MG63 (cell line): ENCODE data around the gene KRTAP5-7. TPM values are rescaled to one million over a fixed set of nuclear protein-coding genes. Genes with fewer than 3 reads are reported as not detected.
"Not testable (repeated sequence)": the region's sequence is repeated elsewhere in the genome, so short reads cannot be mapped to it uniquely, and the experiment has no call there.

Source experiments
- DNase-seq: peaks from one replicate; pipeline ENCODE4 v3.0.0-alpha.2; 2020
- H3K27me3 ChIP-seq: fragments of 250-450 bp; sonication (Bioruptor Pico); 2 replicates; pipeline ENCODE4 v1.5.1; 2020; ENCODE audit warnings: mild to moderate bottlenecking, moderate library complexity
- H3K36me3 ChIP-seq: fragments of 250-450 bp; sonication (Bioruptor Pico); 2 replicates; pipeline ENCODE4 v1.5.1; 2020; ENCODE audit warnings: mild to moderate bottlenecking, moderate library complexity
- H3K4me3 ChIP-seq: fragments of 250-450 bp; sonication (Bioruptor Pico); 2 replicates; pipeline ENCODE4 v1.5.1; 2020; ENCODE audit warnings: mild to moderate bottlenecking, moderate library complexity
- H3K9me3 ChIP-seq: fragments of 250-450 bp; sonication (Bioruptor Pico); 2 replicates; pipeline ENCODE4 v1.5.1; 2020; ENCODE audit warnings: mild to moderate bottlenecking, moderate library complexity
- total RNA-seq: library from RNA; depleted of rRNA; stranded (reverse); fragments of >200 nt; shearing (Covaris generic); gene quantifications from 2 replicates; pipeline ENCODE4 v1.2.3, GENCODE V29; 2014; ENCODE audit warnings: low replicate concordance; rRNA removed

Gene KRTAP5-7
- total RNA-seq, 1 experiment from 2014 or later, result not detected

DNA sequence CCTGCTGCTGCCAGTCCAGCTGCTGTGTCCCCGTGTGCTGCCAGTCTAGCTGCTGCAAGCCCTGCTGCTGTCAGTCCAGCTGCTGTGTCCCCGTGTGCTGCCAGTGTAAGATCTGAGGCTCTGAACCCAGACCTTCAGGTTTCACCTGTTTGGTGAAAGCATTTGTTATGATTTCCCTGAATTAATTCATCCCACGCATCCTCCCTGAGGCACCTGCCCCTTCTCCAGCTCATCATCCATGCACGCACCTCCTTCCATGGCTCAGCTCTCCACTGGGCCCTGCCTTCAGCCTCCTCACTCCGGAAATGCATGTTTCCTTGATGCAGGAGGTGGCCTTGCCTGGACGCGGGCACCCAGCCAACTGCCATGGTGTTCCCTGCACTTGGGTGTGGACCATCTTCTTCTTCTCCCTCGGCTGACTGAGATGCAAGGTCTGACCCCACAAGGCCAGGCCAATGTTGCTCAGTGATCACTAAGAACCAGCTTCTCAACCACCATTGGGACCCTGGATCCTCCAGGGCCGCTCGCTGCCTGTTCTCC is 39.1 kb downstream of the KRTAP5-7 start:
- Histone ChIP-seq H3K27me3 (peaks cover 6% of the 10 kb centered on the region; the same call in 1 of the 2 replicates), H3K4me3 (no peak overlapping the region), H3K9me3 (no peaks in the 10 kb centered on the region), H3K36me3 (no peaks in the 10 kb centered on the region)
- DNase-seq, result no peak

DNA sequence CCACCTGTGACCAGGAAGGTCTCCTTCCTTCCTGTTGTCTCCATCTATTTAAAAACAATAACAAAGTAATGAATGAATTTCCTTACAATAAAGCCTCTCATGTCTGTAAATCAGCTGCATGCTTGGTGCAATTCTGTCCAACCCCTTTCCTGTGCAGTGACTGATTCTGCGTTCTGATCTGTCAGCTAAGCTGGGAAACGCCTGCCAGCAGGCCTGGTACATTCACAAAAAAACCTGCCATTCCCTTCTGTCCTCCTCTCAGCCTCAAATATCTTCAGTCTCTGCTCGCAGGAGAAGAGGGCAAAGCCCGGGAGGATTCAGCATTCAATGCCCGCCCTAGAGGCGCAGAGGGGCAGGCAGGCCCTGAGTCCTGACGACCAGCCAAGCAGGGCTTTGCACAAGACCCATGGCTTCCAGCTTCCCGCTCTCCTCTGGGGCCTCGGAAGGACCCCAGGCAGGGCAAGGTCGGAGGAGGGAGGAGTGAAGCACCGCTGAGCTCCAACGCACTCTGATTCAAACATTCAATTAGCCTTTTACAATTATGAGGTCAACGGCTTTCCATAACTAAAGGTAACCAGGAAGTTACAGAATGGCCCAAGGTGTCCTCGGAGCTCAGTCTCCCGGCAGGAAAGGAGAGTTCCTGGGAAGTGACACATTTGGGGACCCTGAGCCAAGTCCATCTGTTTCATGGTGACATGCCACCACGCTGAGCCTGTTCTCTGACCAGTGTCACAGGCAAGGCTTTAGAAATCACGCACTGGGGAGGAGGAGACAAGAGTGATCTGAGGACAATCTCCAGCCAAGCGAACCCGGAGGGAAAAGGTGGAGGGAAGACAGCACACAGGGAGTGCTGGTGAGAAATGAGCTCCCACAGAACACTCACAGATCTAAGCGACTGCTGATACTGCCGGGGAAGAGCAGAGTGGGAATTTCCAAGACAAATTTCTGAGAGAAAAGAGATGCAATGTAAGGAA is 39.8 kb downstream of the KRTAP5-7 start:
- not testable (repeated sequence) for H3K4me3 ChIP-seq, H3K36me3 ChIP-seq, H3K9me3 ChIP-seq, DNase-seq, H3K27me3 ChIP-seq

DNA sequence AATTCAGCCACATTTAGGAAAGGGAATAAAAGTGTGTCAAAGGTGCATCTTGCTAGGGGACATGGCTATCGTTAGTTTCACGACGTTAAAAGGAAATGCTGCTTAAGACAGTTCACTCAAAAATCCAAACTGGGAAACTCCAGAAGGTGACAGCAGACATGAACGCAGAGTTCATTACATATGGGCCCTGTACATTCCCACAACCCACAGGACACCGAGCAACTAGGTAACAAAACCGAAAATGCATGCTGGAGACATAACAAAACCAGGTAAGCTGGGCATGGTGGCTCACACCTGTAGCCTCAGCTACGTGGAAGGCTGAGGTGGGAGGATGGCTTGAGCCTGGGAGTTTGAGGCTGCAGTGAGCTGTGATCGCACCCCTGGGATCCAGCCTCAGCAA is 40.6 kb downstream of the KRTAP5-7 start:
- H3K27me3 ChIP-seq, H3K4me3 ChIP-seq, DNase-seq, H3K9me3 ChIP-seq, H3K36me3 ChIP-seq: not testable (repeated sequence)

DNA sequence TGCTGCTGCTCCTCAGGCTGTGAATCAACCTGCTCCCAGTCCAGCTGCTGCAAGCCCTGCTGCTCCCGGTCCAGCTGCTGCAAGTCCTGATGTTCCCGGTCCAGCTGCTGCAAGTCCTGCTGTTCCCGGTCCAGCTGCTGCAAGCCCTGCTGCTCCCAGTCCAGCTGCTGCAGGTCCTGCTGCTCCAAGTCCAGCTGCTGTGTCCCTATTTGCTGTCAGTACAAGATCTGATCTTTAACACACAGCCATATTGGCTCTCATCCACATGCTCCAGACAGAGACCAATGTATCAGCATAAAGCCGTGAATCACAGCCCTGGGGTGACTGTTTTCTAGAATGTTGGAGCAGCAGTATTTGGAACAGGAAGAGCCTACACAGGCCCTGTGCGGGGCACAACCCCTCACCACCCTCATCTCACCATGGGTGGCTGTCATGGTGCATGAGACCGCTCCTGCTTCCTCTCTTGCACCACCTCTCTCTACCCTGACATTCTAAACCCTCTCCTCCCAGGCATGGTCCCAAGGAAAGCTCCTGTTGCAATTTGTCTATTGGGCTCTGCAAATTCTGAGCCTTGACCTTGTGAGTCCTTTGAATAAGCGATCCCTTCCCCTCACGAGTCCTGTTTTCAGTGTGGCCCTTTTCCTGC is 41.8 kb downstream of the KRTAP5-7 start:
- peak; percentile 38 for DNase-seq
- Histone ChIP-seq H3K36me3 (no peaks in the 10 kb centered on the region), H3K27me3 (peaks cover under 1% of the 10 kb centered on the region; the same call in 1 of the 2 replicates), H3K4me3 (no peak overlapping the region), H3K9me3 (no peaks in the 10 kb centered on the region)

DNA sequence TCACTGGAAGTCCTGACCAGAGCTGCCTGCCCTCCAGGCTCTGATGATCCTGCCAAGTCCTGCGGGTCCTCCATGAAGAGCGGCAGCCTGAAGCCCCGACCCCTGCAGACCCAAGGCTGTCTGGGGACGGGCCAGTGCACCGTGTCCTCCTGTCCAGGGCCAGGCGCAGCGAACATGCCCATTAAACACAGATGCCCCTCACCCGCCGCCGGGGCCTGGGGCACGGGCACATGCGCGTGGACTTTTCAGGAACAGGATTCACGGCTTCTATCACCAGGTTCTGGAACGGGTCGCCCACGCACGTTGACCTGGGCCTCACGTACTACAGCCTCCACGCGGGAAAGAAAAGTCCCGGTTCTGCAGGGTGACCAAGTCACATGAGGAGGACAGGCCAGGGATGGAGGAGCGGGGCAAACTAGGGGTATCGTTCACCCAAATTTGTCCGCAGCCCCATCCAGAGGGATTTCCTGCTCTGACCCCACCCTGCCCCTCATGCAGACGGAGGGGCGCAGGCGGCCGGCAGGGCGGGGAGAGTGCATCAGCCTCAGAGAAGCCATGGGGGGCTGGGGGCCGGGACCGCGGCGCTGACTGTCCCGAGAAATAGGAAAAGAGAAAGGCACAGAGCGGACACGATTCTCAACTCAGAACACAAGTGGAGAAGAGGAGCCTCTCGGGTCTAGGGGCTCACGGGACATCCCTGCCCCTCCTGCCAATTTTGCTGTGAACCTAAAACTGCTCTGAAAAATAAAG is 44.2 kb downstream of the KRTAP5-7 start:
- H3K27me3 ChIP-seq, H3K4me3 ChIP-seq, H3K9me3 ChIP-seq, DNase-seq, H3K36me3 ChIP-seq: not testable (repeated sequence)

DNA sequence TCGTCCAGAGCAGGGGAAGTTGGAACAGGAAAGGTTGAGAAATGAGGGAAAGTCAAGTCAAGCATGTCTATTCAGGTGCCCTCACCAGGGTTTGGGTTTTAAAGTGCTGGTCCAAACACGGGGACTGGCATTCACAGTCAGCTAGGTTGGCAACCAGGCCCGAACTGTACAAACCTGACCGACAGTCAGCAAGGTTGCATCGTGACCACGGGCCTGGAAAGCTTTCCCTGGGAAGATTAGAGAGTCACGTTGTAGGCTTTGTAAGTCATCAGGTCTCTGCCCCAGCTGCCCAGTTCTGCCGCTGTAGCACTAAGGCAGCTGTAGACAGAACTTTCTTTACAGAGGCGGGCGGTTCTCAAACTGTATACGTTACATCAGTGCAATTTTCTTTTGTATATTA is 45.7 kb downstream of the KRTAP5-7 start:
- no peak for DNase-seq
- no peaks in the 10 kb centered on the region for H3K9me3 ChIP-seq
- H3K36me3 ChIP-seq, result no peaks in the 10 kb centered on the region
- no peaks in the 10 kb centered on the region for H3K27me3 ChIP-seq
- no peak overlapping the region for H3K4me3 ChIP-seq

DNA sequence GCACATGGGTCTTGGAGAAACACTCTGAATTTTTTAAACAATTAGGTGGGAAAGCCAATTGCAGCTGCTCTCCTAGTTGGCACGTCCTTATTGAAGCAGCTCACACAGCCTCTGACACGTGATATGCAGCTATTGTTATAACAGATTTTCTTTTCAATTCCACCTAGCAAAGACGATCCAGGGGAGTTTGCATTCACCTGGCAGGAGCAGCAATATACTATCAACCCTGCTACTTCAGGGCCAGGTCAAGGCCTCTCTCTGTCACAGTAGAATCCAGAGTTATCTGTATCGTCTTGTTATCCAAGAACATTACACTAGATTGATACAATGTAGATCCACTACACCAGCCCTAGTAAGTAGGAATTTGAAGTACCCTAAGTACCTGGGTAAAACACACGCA is 47.4 kb downstream of the KRTAP5-7 start:
- Histone ChIP-seq H3K36me3 (no peaks in the 10 kb centered on the region), H3K9me3 (no peaks in the 10 kb centered on the region), H3K4me3 (no peak overlapping the region), H3K27me3 (no peaks in the 10 kb centered on the region)
- no peak for DNase-seq

DNA sequence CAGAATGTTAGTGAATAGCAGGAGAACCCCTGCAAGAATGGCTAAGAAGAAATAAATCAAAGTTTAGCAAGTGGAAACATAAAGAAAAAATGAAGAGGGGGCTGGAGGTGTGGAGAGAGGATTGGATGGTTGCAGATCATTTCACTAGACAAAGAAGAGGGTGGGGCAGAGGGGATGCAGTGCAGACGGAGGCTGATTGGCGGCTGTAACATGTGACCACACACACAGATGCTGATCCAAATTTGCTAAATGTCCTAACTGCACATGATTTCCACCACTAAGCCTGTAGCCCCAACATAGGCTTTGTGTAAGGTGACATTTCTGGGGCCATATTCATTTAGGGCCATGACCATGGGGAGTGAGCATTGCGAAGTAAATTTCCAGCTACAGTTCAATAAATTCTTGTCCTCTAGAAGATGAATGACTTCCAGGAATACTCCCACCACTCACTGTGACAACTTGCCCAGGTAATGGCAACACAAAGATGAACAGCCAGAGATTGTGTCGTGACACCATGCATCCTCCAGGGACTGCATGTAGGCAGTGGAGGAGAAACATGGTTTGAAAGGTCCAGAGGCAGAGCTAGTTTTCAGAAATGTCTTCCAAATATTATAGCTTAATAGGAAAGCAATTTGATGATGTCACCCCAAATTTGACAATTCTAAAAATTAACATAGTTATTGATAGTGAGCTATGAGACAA is 48.8 kb downstream of the KRTAP5-7 start:
- Histone ChIP-seq H3K4me3 (no peak overlapping the region), H3K36me3 (no peaks in the 10 kb centered on the region), H3K27me3 (no peaks in the 10 kb centered on the region), H3K9me3 (no peaks in the 10 kb centered on the region)
- DNase-seq, result no peak

DNA sequence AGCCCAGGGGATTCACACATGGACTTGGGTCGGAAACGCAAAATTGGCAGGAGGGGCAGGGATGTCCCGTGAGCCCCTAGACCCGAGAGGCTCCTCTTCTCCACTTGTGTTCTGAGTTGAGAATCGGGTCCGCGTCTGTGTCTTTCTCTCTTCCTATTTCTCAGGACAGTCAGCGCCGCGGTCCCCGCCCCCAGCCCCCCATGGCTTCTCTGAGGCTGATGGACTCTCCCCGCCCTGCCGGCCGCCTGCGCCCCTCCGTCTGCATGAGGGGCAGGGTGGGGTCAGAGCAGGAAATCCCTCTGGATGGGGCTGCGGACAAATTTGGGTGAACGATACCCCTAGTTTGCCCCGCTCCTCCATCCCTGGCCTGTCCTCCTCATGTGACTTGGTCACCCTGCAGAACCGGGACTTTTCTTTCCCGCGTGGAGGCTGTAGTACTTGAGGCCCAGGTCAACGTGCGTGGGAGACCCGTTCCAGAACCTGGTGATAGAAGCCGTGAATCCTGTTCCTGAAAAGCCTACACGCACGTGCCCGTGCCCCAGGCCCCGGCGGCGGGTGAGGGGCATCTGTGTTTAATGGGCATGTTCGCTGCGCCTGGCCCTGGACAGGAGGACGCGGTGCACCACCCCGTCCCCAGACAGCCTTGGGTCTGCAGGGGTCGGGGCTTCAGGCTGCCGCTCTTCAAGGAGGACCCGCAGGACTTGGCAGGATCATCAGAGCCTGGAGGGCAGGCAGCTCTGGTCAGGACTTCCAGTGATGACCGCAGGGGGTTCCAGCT is 49.8 kb downstream of the KRTAP5-7 start:
- not testable (repeated sequence) for H3K9me3 ChIP-seq, H3K27me3 ChIP-seq, H3K36me3 ChIP-seq, DNase-seq, H3K4me3 ChIP-seq

DNA sequence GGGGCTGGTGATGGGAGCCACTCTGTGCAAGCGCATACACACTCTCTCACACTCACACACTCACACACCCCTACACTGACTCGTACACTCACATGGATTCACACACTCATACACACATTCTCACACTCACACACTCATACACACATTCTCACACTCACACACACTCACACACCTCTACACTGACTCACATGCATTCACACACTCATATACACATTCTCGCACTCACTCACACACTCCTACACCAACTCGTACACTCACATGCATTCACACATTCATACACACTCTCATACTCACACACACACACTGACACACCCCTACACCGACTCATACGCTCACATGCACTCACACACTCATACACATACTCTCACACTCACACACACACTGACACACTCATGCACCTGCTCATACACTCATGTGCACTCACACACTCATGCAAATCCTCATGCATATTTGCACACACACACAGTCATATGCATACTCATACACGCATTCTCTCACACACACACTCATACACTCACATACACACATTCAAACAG is 50.5 kb downstream of the KRTAP5-7 start:
- Histone ChIP-seq H3K27me3 (no peaks in the 10 kb centered on the region), H3K9me3 (no peaks in the 10 kb centered on the region), H3K36me3 (no peaks in the 10 kb centered on the region), H3K4me3 (no peak overlapping the region)
- DNase-seq, result no peak

Other genes with a start within 250 kb of the KRTAP5-7 start
- 23.9 and 32.4 TPM in 2 replicates for gene DHCR7, start 78.9 kb upstream of the KRTAP5-7 start, total RNA-seq
- 18.6 and 34.7 TPM in 2 replicates for gene NADSYN1, start 74.1 kb upstream of the KRTAP5-7 start, total RNA-seq
- gene KRTAP5-8, start 10.8 kb downstream of the KRTAP5-7 start, total RNA-seq, result not detected in 2 replicates
- not detected in 2 replicates for gene KRTAP5-9, start 21.2 kb downstream of the KRTAP5-7 start, total RNA-seq
- gene KRTAP5-10, start 38.3 kb downstream of the KRTAP5-7 start, total RNA-seq, result not detected in 2 replicates
- gene KRTAP5-11, start 55.6 kb downstream of the KRTAP5-7 start, total RNA-seq, result not detected in 2 replicates